Measurements from ENCODE around the gene WWC2.

- TF ChIP-seq CTCF (IDR thresholded peaks at IDR 0.05) (no peak), POLR2A (IDR thresholded peaks at IDR 0.05) (no peak)
Measured at GRCh38 chr4:183244506-183244905, 145.4 kb downstream of the WWC2 start.
